Measurements from ENCODE around the gene APPBP2.
A peak's percentile ranks its signal among the peaks of the same experiment; 100 is the strongest.
"Not testable (repeated sequence)": the region's sequence is repeated elsewhere in the genome, so short reads cannot be mapped to it uniquely, and the experiment has no call there.

The APPBP2 gene

GRCh38 chr17:60529806-60530205 lies 3.8 kb upstream of the APPBP2 start:
- no peak for DNase-seq

DNA sequence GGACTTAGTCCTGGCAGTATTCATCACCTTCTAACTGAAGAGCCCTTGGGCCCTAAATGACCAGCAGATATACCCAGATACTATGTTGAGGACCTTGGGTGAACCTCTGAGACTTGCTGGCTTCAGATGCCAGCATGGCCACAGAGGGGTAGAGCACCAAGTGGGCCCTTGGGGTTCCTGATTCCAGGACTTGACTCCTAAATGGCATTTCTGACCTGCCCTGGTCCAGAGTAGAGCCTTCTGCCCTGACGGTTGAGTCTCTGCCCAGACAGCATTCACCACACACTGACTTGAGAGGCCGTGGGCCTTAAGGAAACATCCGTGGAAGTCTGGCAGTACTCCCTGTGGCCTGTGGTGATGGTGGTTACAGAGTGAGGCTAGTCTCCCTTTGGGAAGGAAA lies 2.8 kb upstream of the APPBP2 start:
- DNase-seq = no peak

GRCh38 chr17:60527701-60528100 lies 1.7 kb upstream of the APPBP2 start:
- DNase-seq = no peak

- peak; percentile 19 for DNase-seq
Measured at GRCh38 chr17:60526726-60527125, 684 bp upstream of the APPBP2 start.

- DNase-seq = no peak
Measured at GRCh38 chr17:60525328-60525684, 736 bp downstream of the APPBP2 start.

- peak; percentile 16 for DNase-seq
Measured at GRCh38 chr17:60524463-60525327, 1.3 kb downstream of the APPBP2 start.

- DNase-seq = no peak
Measured at GRCh38 chr17:60523822-60524221, 2.2 kb downstream of the APPBP2 start.

GRCh38 chr17:60522889-60523626 lies 3.0 kb downstream of the APPBP2 start:
- DNase-seq = no peak

- DNase-seq = no peak
Measured at GRCh38 chr17:60519795-60520194, 6.2 kb downstream of the APPBP2 start.

DNA sequence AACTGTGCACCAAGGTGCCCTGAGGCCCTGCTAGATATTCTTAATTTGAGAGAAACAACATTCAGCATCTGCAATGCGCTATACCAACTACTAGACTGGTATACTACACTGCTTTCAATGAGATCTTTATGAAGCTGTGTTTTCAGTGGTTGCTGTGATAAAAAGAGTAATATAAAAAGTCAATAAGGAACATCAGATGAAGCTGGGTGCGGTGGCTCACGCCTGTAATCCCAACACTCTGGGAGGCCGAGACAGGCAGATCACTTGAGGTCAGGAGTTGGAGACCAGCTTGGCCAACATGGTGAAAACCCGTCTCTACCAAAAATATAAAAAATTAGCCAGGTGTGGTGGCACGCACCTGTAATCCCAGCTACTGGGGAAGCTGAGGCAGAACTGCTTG lies 10.4 kb downstream of the APPBP2 start:
- not testable (repeated sequence) for DNase-seq

GRCh38 chr17:60515199-60515598 lies 10.8 kb downstream of the APPBP2 start:
- not testable (repeated sequence) for DNase-seq

- DNase-seq = no peak
Measured at GRCh38 chr17:60514500-60514899, 11.5 kb downstream of the APPBP2 start.

DNA sequence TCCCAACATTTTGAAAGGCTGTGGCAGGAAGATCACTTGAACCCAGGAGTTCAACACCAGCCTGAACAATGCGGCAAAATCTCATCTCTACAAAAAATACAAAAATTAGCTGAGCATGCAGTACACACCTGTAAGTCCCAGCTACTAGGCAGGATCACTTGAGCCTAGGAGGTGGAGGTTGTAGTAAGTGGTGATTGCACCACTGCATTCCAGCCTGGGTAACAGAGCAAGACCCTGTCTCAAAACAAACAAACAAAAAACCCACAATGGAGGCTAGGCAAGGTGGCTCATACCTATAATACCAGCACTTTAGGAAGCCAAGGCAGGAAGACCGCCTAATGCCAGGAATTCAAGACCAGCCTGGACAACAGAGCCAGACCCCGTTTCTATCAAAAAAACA lies 12.0 kb downstream of the APPBP2 start:
- DNase-seq = no peak

GRCh38 chr17:60513014-60513413 lies 13.0 kb downstream of the APPBP2 start:
- no peak for DNase-seq

- DNase-seq = no peak
Measured at GRCh38 chr17:60510723-60511122, 15.3 kb downstream of the APPBP2 start.

DNA sequence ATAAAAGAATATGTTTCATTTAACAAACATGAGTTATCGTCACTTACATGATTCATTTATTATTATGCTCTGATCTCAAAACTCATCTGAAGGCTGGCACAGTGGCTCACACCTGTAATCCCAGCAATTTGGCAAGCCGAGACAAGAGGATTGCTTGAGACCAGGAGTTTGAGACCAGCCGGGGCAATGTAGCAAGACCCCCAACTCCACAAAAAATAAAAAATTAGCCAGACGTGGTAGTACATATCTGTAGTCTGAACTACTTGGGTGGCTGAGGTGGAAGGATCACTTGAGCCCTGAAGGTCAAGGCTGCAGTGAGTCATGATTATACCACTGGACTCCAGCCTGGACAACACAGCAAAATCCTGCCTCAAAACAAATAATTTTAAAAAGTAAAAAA lies 16.0 kb downstream of the APPBP2 start:
- no peak for DNase-seq

DNA sequence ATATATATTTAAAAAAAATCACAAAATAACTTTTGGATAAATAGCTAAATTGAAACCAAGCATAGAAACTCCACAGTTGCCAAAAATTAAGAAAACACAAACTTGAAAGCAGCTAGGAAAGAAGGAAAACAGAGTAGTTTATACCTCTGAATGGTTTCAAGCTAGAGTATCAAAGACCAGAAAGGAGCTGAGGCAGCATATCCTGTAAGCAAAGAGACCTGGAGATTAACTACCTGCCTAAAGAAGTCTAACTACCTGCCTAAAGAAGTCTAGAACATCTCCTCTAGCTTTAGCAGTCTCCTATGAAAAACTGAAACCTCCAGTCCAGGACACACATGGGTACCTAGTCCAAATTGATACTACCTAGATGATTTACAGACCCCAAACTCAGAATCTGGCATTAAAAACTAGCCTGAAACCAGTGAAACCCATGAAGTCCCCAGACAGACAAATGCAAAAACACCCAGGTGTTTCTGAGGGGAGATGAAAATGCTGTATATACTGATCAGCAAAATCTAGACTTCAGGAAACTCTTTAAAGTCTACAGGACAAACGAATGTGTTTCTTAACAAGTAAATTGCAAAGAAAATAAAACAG lies 17.6 kb downstream of the APPBP2 start:
- no peak for DNase-seq

- DNase-seq = peak; percentile 92
Measured at GRCh38 chr17:60506312-60506711, 19.7 kb downstream of the APPBP2 start.

DNA sequence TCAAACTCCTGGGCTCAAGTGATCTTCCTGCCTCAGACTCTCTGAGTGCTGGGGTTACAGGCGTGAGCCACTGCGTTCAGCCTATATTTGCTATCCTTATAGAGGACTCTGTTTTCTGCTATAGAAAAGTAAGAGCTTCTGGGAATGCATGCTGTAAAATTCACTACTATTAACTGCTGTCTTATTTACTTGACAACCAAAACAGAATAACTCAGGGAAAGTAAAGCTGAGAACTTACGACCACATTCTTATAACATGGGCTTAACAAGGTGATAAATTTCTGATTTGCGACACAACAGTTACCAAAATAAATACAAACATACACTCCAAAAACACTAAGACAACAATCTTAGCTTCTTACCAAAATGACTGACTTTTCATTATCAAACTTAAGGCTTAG lies 23.9 kb downstream of the APPBP2 start:
- no peak for DNase-seq

GRCh38 chr17:60501589-60501988 lies 24.5 kb downstream of the APPBP2 start:
- DNase-seq = no peak

DNA sequence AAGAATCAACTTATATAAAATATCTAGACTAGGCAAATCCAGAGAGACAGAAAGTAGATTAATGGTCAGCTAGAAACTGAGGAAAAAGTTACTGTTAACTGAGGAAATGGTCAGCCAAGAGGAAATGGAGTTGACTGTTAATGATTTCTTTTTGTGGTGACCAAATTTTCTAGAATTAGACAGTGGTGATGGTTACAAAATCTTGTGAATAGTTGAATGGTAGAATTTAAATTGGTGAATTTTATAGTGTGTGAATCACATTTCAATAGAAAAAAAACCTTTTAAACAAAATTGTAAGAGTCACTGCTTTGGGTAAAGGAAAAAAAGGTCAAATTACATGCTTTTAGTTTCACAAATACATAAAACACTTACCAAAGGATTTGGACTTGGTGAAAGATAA lies 30.0 kb downstream of the APPBP2 start:
- DNase-seq = no peak

DNA sequence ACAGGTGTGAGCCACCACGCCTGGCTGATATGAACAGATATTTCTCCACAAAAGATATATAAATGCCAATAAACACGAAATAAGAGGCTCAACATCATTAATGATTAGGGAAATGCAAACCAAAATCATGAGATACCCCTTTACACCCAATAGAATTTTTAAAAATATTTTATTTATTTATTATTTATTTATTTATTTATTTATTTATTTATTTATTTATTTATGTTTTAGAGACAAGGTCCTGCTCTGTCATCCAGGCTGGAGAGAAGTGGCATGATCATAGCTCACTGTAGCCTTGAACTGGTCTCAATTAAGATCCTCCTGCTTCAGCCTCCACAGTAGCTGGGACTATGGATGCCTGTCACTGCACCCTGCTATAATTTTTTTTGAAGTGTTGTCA lies 30.8 kb downstream of the APPBP2 start:
- no peak for DNase-seq

- peak; percentile 51 for DNase-seq
Measured at GRCh38 chr17:60493847-60494321, 32.2 kb downstream of the APPBP2 start.

DNA sequence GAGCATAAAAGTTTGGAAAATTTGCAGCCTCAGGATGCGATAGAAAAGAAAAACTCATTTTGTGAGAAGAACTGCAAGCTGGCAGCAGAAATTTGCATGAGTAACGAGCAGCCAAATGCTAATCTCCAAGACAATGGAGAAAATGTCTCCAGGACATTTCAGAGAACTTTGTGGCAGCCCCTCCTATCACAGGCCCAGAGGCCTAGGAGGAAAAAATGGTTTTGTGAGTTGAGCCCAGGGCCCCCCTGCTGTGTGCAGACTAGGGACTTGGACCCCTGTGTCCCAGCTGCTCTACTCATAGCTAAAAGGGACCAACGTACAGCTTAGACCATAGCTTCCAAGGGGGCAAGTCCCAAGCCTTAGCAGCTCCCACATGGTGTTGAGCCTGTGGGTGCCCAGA lies 34.3 kb downstream of the APPBP2 start:
- DNase-seq = no peak
